ENCODE results near the gene OR10A5. TPM values are rescaled to one million over a fixed set of nuclear protein-coding genes. Genes with fewer than 3 reads are reported as not detected.
"Not testable (repeated sequence)": the region's sequence is repeated elsewhere in the genome, so short reads cannot be mapped to it uniquely, and the experiment has no call there.

The OR10A5 gene
- total RNA-seq, 1 donor from 2014 or later: not detected

DNA sequence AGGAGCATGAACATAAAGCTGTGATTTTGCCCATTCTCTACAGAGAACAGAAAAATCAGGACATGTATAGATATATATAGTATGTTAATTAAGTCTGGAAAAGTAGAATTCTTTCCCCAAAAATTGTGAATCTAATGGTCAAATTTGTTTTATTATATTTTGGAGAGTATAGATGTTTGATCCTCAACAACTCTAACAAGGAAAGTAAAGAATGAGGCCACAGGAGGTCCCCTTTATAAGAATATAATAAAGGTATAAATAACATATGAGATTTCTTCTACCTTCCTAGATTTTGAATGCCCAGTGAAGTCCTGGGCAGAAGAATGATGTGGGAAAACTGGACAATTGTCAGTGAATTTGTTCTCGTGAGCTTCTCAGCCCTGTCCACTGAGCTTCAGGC, 30.8 kb downstream of the OR10A5 start, which contains the start of gene OR10A4:
TSS of gene OR10A4 (plus strand) at position 301 of the 400 bp plus-strand sequence. CDS start at position 324, 23 bp downstream.
- DNase-seq: no peak

DNA sequence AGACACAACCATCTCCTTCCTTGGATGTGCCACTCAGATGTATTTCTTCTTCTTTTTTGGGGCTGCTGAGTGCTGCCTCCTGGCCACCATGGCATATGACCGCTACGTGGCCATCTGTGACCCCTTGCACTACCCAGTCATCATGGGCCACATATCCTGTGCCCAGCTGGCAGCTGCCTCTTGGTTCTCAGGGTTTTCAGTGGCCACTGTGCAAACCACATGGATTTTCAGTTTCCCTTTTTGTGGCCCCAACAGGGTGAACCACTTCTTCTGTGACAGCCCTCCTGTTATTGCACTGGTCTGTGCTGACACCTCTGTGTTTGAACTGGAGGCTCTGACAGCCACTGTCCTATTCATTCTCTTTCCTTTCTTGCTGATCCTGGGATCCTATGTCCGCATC, 31.4 kb downstream of the OR10A5 start:
- no peak for DNase-seq

DNA sequence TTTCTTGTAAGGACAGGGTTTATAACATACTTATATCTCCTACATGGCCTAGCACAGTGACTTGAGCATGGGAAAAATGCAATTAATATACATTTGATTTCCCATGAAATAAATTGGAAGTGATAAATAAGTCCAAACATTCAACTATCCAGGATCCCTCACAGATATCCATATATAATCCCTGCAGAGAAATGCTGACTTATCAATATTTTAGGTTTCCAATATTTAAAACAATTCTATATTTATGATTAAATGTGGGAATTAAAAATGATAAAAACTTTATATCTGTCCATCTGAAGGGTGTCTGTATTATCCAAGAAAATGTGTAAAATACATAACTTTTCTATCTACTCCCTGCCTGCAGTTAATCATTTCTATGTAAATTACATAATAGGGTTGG, 37.3 kb downstream of the OR10A5 start:
- no peak for DNase-seq

DNA sequence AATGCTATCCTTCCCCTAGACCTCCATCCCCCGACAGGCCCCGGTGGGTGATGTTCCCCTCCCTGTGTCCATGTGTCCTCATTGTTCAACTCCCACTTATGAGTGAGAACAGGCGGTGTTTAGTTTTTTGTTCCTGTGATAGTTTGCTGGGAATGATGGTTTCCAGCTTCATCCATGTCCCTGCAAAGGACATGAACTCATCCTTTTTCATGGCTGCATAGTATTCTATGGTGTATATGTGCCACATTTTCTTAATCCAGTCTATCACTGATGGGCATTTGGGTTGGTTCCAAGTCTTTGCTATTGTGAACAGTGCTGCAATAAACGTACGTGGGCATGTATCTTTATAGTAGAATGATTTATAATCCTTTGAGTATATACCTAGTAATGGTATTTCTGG, 42.2 kb downstream of the OR10A5 start:
- not testable (repeated sequence) for DNase-seq

DNA sequence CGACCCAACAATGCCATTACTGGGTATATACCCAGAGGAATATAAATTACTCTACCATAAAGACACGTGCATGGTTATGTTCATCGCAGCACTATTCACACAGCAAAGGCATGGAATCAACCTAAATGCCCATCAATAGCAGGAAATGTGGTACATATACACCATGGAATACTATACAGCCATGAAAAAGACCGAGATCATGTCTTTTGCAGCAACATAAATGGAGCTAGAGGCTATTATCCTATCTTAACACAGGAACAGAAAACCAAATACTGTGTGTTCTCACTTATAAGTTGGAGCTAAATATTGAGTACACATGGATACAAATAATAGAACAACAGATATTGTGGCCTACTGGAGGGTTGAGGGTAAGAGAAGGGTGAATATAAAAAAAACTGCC, 43.3 kb downstream of the OR10A5 start:
- no peak for DNase-seq

DNA sequence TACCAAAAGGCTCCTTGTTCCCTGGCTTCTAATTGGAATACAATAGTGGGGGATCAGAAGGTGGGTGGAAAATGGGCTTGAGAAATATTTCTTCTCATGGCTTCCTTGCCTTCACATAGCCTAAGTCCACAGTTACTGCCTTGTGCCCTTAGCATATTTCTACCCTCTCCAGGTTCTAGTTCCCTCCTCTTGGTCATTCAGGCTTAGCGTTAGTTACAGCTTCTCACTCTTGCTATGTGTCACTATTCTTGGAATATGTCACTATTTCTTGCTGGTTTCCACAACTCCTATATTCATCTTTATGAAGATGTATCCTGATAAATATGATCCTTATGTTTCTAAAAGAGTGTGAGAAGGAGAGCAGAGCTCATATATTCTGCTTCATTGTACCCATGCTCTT, 44.4 kb downstream of the OR10A5 start:
- no peak for DNase-seq

DNA sequence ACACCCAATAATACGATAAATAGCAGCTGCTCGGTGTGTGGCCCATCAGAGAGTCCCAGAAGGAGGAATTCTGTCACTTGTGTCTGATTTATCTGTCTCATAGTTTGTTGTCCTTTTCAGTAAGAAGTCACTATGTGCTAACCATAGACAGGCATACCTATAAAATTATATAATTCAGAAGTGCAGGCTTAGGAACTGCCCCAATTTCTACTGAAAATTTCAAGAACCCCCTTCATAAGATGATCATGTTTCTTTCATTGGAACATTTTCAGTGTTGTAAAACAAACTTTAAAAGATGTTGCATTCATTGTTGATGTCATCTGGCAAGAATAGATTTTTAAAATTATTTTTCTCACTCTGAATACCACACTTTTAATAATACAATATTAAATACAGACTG, 46.9 kb downstream of the OR10A5 start, which contains the start of gene OR2D2:
TSS of gene OR2D2 (minus strand) at position 101 of the 400 bp plus-strand sequence. CDS start at position 101, 0 bp downstream.
- DNase-seq: no peak

DNA sequence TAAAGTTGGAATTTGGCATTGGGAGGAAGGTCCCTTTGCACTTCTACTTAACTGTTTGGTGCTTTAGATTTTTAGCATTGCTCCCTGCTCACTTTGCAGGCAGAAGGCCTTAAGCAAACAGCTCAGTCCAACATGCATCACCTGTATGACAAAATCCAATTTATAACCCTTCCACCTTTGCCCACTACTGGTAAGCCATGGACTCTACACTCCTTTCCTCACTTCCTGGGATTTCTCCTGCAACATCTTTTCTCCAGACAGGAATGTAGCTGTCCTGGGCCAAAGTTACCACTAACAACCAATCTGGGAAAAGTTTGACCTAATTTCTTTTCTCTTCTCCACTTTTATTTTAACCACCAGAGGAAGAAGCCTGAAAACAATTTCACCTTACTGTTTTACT, 48.6 kb downstream of the OR10A5 start:
- no peak for DNase-seq

DNA sequence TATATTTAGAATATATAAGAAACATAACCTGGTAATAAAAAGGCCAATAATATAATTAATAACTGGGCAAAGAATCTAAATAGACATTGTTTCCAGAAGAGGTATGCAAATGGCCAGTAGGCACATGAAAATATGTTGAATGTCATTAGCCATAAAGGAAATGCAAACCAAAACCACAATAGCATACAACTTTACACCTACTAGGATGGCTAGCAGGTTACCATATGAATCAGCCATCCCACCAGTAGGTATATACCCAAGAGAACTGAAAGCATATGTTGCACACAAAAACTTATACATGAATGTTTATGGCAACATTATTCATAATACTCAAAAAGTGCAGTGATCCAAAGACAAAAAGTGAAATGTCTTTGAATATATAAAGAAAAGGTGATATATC, 49.5 kb downstream of the OR10A5 start:
- no peak for DNase-seq

Other genes with a start within 250 kb of the OR10A5 start
- gene RRP8, start 242.1 kb upstream of the OR10A5 start, total RNA-seq: 18.4 TPM
- gene ILK, start 241.9 kb upstream of the OR10A5 start, total RNA-seq: 167 TPM
- 20.6 TPM for gene TAF10, start 233.5 kb upstream of the OR10A5 start, total RNA-seq
- 59.9 TPM for gene TPP1, start 226.3 kb upstream of the OR10A5 start, total RNA-seq
- gene DCHS1, start 189.9 kb upstream of the OR10A5 start, total RNA-seq: 64.6 TPM
- 29.2 TPM for gene MRPL17, start 162.3 kb upstream of the OR10A5 start, total RNA-seq
- not detected for gene OR2AG2, start 73.7 kb upstream of the OR10A5 start, total RNA-seq
- gene OR2AG1, start 62.7 kb upstream of the OR10A5 start, total RNA-seq: not detected
- gene OR6A2, start 46.0 kb upstream of the OR10A5 start, total RNA-seq: 0.10 TPM
- gene OR10A2, start 17.4 kb downstream of the OR10A5 start, total RNA-seq: not detected
- gene OR10A4, start 30.9 kb downstream of the OR10A5 start, total RNA-seq: not detected
- gene OR2D2, start 46.8 kb downstream of the OR10A5 start, total RNA-seq: not detected
- gene OR2D3, start 75.3 kb downstream of the OR10A5 start, total RNA-seq: not detected
- 0.51 TPM for gene ZNF215, start 80.7 kb downstream of the OR10A5 start, total RNA-seq
- 3.7 TPM for gene ZNF214, start 174.7 kb downstream of the OR10A5 start, total RNA-seq
- 0.21 TPM for gene NLRP14, start 174.8 kb downstream of the OR10A5 start, total RNA-seq
- gene RBMXL2, start 243.3 kb downstream of the OR10A5 start, total RNA-seq: not detected

Measured in tongue (tissue), 2 donors.